PFSK-1 (cell line): ENCODE results near the gene HIVEP1.

Experiments used
- POLR2AphosphoS5 ChIP-seq: IDR thresholded peaks from 2 replicates; pipeline ENCODE4 v1.6.1; 2012; ENCODE audit warnings: low read depth, mild to moderate bottlenecking, control low read depth, low read length, moderate library complexity
- REST ChIP-seq, 2 experiments: IDR thresholded peaks; 2 replicates each; pipeline versions ENCODE4 v1.6.1 to v1.8.0; 2011 to 2012; ENCODE audit warnings: low read depth in 2 of 2, low read length in 2 of 2, control low read depth in 1 of 2, inconsistent platforms in 1 of 2, mild to moderate bottlenecking in 1 of 2, moderate library complexity in 1 of 2; ENCODE audit not compliant: insufficient read depth in 1 of 2
- TAF1 ChIP-seq: IDR thresholded peaks from 2 replicates; pipeline ENCODE4 v1.6.1; 2012; ENCODE audit warnings: low read length, control low read depth, borderline replicate concordance; ENCODE audit not compliant: insufficient read depth

GRCh38 chr6:12083302-12083701 lies 71.2 kb downstream of the HIVEP1 start:
- TF ChIP-seq POLR2AphosphoS5 (no peak), REST (IDR thresholded peaks at IDR 0.05; ENCODE audit: insufficient read depth in 1 of 2, low read depth in 2 of 2, low read length in 2 of 2) (no peak), TAF1 (no peak)
